Endometrium (tissue), 2 donors: ENCODE data around the gene BTC.
A peak's percentile ranks its signal among the peaks of the same experiment; 100 is the strongest.
"Not testable (repeated sequence)": the region's sequence is repeated elsewhere in the genome, so short reads cannot be mapped to it uniquely, and the experiment has no call there.

Experiments
- FAIRE-seq: peaks from 2 replicates; lab custom pipeline; 2012; peaks lifted over from hg19 to GRCh38; lab: Jason Lieb, UNC
- donor health status: control.
- donor health status: control.

The BTC gene

DNA sequence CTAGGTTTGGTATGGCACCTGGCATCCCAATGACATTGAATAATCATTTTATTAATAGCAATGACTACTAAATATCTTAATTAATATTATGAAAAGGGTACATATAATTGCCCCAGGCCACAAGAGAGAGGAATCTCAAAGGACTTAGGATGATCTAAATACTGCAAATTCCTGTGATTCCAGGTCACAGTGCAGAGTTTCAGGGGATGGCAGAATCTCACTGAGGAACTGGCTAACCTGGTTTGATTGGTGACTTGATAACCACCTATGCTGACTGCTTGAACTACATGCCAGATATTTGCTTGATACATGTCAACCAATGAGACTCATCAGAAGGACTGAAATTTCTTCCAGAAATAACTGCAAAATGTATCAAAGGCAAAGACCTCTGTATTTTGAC, 37.2 kb downstream of the BTC start:
- no peak for FAIRE-seq

DNA sequence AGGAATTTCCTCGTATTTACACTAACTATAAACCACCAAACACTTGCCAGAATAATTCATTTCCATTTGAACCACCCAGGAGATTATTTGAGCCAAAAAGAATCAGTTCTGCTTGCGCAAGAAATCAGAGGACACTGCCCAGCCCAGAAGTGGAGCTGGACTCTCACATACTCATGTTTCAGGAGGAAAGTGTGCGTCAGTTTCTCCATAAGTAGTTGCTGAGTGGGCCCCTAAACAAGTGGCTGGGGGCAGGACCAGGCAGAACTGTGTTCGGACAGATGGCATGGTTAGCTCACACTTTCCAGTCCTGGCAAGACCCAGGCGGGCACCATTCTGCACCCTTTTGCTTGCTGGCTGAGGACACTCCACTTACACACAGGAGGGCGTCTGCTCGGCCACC, 38.8 kb downstream of the BTC start:
- no peak for FAIRE-seq

DNA sequence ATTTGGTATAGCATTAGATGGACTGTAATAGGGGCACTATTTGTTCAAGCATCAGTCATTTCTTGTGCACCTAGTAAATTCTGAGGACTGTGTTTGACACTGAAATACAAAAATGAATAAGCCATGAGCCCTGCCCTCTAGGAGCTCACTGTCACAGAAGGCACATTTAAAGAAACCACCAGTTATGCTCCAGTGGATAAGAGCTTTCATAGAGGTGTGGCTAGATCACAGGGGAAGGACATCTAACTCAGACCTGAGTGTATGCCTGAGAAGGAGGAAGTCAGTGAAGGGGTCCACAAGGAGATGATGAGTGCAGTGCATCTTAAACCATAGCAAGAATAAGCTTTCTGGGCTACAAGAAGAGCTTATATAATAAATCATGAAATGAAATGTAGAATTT, 40.1 kb downstream of the BTC start:
- FAIRE-seq: no peak

DNA sequence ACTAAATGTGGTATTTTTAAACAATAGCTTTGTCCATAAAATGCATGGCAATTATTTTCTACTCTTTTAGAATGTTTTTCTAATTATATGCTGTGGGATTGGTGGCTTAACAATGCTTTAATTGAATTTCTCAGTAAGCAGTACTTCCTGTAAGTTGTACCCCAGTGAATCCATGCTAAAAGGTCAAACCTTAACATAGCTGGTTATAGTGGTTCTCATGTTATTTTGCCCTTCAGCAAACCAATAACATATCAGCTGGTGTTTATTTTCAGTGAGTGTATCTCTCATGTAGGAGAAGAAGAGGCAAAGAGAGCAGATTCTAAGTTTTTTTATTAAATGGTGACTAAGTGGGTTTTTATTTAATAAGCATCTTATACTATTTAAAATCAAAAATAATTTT, 41.5 kb downstream of the BTC start:
- no peak for FAIRE-seq

- FAIRE-seq: no peak
Measured at GRCh38 chr4:74751856-74752255, 42.5 kb downstream of the BTC start.

- no peak for FAIRE-seq
Measured at GRCh38 chr4:74751247-74751646, 43.1 kb downstream of the BTC start.

GRCh38 chr4:74742185-74742584, 52.1 kb downstream of the BTC start:
- FAIRE-seq: no peak

DNA sequence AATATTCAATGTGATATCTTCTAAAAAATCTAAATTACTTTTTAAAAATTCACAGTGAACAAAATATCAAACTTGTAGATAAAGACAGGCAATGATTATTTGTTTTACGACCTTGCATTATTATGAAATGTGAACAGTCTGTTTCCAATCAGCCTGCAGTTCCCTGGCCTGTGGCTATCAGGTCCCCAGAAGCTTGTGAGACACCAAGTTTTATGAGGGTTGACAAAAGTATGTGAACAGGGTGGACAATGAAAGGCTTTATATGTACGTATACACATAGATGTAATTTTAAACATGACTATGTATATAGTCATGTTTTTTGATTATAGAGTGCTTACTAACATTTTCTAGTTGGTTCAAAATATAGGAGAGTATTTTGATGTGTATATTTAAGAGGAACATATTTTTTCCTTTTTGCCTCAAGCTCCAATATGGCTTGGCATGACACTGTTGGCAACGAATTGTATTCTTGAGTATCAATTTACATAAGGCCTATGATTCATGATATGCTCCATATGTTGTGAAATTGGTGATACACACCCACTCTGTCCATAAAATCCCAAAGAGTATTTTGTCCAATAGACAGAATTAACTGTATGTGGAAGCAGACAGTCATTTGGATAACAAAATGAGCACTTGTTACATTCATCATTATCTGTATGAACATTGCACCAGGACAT, 55.7 kb downstream of the BTC start:
- no peak for FAIRE-seq

DNA sequence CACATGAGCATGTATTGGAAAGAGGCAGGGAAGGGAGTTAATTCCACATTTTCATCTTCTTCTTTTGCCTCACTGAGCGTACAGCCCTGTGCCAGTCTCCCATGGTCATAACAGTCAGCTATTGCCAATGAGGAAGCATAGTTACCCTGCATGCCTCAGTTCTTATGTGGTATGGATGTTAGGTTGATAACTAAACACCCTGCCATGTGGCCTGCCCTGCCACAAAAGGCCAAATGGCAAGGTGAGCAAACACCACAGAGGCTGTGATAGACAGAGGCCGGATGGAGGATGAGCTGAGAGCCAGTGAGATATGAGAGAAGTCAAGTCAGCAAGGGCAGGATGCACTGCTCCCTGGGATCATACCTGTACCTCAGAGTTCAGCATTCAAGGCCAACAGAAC, 59.3 kb downstream of the BTC start:
- FAIRE-seq: no peak

- no peak for FAIRE-seq
Measured at GRCh38 chr4:74733756-74734155, 60.6 kb downstream of the BTC start.

DNA sequence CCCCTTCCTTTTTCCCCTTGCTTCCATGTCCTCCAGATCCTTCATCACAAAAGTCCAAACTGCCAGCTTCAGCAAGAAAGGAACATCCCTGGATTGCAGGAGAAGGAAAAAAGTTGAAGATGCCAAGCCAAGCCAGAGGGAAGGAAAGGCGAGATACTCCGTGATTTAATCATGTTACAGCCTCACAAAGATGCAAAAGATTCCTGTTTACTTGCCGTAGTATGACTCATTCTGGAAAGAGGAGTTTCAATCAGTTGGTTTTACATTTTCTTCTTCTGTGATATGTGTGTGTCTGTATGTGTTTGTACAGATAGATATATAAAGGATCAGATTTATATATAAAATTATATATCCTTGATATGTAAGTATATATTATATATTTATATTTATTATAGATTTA, 69.3 kb downstream of the BTC start:
- no peak for FAIRE-seq

DNA sequence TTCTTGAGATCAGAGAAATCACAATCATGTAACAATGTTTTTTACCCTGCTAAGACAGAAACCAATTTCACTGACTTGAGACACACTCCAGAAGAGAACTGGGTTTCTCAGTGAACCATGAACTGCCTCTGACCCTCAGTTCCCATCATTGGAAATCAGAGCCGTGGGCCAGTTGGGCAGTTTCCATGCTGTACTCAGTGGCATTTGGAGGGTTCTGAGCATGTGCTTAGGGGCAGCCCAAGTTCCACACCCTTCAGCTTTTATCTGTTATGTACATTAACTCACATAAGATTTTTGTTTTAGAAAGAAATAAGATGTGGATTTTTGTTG, 77.9 kb downstream of the BTC start:
- FAIRE-seq: no peak

GRCh38 chr4:74715706-74716435, 78.5 kb downstream of the BTC start:
- FAIRE-seq: peak; percentile 4

DNA sequence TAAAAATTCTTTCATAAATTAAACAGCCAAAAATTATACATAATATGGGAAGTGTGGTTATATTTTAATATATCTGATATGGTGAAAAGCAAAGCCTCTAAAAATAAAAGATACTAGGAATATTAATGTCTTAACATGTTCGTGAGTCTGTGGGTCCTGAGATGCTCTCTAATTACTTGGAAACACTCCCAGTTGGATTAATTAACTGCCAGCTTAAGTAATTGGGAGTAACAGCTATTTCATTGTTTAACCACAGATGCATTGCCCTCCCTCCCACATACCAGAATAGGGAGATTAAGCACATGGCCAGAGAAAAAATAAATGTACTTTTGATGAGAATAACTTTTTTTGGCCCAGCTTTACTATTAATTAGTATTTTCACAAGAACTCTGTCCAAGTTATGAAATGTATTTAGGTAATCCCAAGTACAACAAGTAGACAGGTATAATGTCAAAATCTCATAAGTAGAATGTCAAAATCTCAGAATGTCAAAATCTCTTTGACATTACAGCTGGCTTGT, 79.7 kb downstream of the BTC start:
- FAIRE-seq: no peak

GRCh38 chr4:74708135-74708534, 86.2 kb downstream of the BTC start:
- FAIRE-seq: not testable (repeated sequence)
